NCI-H128 (cell line): Measurements from ENCODE around the gene ASXL3.

Source experiments
- DNase-seq: peaks from one replicate; lab custom pipeline; 2025; ENCODE audit not compliant: unreplicated experiment; lab: John Stamatoyannopoulos, UW

The ASXL3 gene

GRCh38 chr18:33577685-33578517 is at the start of gene ASXL3:
Gene ASXL3 (plus strand): TSS chr18:33578219. CDS start chr18:33578632, 413 bp downstream.
- DNase-seq: no peak

GRCh38 chr18:33532978-33533377 is 45.0 kb upstream of the ASXL3 start:
- no peak for DNase-seq

- no peak for DNase-seq
Observed at GRCh38 chr18:33536904-33537303, 41.1 kb upstream of the ASXL3 start.

DNA sequence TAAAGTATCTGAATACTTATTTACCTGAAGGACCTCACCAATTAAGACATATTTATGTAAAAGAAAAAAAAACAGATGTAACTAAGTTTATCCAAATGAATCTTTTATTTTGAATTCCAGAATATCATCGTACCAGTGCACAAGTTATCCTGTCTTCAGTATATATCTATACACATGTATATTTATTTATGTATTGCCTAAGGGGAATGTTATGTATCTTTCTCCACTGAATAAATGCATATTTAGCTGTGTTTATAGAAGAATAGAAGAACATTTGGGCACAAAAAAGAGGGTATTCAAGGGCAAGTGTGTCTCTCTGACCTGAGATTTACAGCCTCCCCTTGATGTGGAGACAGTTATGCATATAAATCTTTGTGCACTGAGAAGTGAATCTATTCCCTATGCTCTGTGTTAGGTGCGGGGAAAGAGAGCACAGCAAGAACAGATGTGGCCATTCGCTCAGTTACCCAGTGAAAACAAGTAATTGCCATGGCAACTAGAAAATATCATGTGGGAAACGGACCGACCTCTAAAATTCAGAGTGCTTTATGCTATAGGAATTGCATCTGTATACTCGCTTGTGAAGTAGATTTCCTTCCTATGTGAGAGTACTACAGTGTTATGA is 39.5 kb upstream of the ASXL3 start:
- no peak for DNase-seq

DNA sequence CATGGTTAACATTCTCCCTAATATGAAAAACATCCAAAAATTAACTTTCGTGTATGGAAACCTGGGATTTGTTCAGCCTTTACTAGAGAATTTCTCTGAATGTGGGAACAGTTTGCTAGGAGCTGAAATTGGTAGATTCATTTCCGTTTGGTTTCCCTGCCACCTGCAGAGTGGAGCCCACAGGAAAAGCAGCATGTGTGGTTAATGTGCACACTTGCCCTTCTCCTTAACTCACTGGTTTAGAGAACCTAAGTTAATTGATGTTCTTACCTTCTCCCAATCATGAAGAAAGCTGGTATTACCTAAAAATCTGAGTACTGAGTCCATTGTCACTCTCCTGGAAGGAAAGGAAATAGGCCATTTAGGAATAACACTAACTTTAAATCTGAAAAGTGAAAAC is 37.6 kb upstream of the ASXL3 start:
- no peak for DNase-seq

DNA sequence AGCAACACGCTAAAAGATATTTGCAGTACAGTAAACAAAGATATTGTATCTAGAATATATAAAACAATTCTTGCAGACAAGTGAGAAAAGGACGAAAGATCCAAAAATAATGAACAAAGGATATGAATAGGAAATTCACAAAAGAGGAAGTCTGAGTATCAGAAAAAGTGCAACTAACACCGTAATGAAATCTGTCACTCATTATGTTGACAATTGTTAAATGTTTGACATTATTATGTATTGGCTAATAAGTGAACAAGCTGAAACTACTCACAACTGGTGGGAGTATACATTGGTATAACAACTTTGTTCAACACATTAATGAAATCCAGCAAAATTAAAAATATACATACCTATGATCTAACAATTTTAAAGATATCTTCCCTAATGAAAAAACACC is 36.7 kb upstream of the ASXL3 start:
- DNase-seq: no peak

- DNase-seq: no peak
Observed at GRCh38 chr18:33556846-33557245, 21.2 kb upstream of the ASXL3 start.

- DNase-seq: no peak
Observed at GRCh38 chr18:33557706-33558105, 20.3 kb upstream of the ASXL3 start.

DNA sequence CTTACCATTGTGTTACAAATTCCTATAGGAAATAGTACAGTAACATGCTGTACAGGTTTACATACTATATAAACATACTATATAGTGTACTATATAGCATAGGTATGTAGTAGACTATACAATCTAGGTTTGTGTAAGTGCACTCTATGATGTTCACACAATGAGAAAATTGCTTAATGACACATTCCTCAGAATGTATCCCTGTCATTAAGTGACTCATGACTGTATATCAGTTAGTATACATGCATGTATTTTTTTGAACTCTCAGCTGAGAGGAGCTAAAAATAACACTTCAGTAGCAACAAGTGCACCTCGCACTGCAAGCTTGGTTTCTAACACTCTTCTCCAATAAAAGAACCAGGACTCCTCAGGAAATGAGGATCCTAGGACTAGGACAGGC is 19.5 kb upstream of the ASXL3 start:
- DNase-seq: no peak

DNA sequence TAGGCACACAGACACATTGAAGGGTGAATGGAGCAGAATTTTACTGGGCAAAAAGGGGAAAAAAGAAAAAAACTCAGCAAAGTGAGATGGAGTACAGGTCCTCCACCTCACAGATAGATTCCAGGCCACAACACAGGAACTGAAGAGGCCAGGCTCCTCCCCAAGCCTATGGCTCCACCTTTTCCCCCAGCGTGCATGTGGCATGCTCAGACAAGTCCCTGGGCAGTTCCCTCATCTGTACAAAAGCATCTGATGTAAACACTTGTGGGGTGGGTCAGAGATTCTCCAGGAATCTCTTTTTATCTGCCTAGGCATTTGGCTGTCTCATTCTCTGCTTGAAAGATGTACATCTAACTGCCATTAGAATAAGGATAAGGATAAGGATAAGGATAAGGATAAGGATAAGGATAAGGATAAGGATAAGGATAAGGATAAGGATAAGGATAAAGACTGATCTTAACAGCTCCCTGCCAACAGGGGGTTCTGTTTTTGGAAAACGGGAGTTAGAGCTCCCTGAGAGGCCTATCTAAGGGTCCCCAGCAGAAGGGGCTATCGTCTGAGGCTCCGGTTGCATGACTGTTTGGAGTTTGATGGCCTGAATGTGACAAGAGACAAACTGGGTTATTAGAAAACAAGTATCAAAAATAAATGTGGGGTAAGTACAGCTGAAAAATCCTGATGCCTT is 17.2 kb upstream of the ASXL3 start:
- no peak for DNase-seq

- no peak for DNase-seq
Observed at GRCh38 chr18:33562741-33563140, 15.3 kb upstream of the ASXL3 start.

DNA sequence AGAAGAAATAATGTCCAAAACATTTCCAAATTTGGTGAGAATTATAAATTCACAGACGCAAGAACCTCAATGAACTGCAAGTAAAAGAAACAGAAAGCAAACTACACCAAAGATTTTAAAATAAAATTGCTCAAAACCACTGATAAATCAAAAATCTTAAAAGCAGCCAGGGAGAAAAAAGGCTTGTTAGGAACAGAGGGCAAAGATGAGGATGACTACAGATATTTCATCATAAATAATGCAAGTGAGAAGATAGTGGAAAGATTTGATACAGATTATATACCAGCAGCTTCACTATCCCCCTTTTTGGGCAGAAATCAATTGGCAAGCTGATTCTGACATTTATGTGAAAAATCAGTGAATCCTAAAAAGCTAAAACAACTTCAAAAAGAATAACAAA is 10.3 kb upstream of the ASXL3 start:
- DNase-seq: no peak

GRCh38 chr18:33571998-33572787 is 5.8 kb upstream of the ASXL3 start:
- no peak for DNase-seq

GRCh38 chr18:33573193-33573592 is 4.8 kb upstream of the ASXL3 start:
- no peak for DNase-seq

GRCh38 chr18:33575451-33575850 is 2.6 kb upstream of the ASXL3 start:
- DNase-seq: no peak

DNA sequence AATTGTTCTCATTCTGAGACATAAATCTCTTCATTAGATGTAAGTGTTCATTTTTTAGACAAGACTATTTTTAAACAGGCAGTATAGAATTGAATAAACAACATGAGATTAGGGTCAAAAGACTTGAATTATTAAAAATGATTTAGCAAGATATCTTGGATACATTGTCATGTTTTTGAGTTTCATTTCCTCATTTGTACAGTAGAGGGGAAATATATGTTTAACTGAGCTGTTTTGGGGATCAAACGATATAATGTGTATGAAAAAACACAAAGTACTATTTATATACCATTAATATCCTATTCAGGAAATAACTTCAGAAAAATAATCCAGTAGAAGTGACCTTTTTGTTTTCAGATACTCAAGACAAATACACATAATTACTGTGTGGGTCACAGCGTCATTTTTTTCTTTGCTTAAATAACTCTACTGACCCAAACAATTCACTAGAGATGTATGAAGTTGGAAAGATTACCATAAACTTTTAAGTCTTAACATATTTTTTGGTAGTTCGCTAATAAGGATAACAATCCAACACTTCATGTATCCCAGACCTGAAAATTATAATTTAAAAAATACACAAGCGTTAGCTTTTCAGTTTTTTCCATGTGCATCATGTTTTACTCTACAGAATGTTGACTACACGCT is 896 bp upstream of the ASXL3 start:
- DNase-seq: no peak

GRCh38 chr18:33578518-33579348 is 714 bp downstream of the ASXL3 start:
- DNase-seq: no peak

DNA sequence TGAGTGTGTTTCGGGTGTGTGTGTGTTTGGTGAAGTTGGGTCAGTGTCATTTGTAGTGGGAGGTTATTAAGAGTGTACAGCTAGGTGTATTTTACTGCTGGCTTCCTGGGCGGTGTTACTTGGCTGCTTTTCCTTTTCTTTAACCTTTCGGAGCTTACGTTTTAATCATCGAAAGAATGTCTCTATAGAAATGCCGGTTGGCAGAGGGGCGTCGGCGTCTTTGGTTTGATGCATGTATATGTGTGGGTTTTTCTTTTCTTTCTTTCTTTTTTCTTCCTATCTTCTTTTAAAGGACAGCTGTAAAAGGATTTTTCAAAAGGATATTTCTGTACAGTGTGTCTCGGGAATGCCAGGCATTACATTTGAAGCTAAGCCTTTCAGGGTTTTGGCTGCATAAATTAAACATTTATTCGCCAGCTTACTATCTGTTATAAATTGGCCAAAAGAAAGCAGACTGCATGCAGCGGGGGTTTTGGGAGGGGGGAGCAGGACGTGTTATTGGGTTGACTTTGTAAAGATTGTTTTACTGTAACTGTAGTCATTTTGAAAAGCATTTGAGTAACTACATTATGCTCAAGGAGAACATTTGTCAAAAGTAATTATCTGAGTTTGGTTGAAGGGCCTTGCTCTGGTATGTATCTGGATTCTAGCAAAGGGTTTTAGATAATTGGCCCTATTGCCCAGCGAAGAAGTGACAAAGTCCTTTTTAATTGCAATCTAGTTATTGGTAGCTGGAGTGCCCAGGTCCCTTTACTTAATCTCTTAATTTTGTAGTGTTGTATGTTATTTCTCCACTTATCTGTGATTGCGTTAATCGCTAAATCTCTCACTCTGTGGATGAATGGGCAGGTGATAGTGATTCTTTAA is 1.6 kb downstream of the ASXL3 start:
- DNase-seq: no peak

DNA sequence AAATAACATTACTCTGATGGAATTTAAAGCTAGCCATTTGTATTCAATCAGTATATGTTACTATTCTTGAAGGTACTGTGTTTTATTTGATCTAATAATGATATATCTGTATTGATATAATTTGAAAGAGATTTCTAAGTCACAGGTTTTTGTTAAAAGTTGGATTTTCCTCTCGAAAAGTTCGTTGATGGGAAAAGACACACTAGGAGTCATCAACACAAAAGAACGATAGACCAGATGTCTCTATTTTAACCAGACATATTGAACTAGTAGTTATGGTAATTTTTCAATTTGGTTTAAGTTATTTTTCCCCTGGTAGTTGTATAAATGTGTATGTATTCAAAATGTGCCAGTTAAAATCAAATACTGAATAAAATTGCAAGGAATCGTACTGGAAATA is 2.5 kb downstream of the ASXL3 start:
- DNase-seq: no peak
